GM21529 (cell line): ENCODE measurements around the gene FANCI.

ENCODE experiments used
- ATAC-seq: cut with Tn5 transposase; IDR thresholded peaks from one replicate; pipeline ENCODE4 v1.9.1; 2021; ENCODE audit not compliant: unreplicated experiment

Gene FANCI

DNA sequence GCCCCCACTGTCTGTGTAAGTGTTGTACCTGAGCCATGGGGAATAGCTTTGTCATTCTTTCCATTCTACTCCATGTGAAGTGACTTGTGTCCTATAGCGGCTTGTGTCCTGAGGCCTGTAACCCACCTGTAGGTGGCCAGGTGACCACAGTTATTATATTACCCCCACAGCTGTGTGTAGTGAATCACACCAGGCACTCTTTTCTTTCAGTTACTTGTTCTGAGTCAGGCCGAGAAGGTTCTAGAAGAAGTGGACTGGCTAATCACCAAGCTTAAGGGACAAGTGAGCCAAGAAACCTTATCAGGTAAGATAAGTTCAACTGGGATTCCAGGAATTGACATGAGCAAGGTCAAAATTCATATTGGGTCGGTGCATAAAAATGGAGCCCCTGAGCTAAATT is 61.6 kb downstream of the FANCI start:
- ATAC-seq = no peak

DNA sequence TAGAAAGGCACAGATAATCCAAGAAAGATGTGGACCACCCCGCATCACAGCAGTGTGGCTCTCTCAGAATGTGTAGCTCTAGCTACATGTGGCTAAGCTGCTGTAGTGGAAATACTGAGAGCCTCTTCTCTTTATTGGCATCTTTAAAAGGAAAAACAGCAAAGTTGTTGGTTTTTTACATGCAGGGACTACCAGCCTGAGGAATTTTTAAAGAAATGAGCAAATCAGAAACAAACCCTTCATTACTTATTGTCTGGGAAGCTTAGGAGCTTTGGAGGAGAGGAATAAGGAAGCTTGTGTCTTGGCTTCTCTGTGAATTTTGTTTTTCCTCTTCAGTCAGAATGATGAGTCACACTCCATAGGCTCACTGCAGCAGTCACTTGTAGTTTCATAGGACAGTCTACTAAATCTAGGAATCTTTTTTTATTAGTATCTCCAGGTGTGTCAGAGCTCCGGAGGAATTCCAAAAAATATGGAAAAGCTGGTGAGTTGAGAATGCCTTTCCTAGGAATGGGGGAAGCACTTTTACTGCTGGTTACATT is 63.3 kb downstream of the FANCI start:
- ATAC-seq = no peak

DNA sequence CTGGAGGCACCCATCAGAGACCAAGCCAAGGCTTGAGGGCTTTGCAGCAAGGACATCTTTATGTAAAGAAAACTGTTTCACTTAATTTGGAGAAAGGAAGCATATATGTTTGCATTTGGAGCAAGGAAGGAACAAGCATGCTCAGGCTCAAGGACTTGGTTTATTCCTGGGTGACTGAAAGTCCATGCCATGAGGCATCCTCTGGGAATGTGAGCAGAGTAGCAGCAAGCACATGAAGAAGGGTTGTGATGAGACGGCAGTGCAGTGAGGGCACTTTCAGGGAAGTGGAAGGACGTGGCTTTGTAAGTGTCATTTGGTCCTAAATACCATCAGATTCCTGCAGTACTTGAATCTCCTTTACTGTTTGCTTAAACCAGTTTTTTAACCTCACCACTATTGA is 64.0 kb downstream of the FANCI start:
- no peak for ATAC-seq

DNA sequence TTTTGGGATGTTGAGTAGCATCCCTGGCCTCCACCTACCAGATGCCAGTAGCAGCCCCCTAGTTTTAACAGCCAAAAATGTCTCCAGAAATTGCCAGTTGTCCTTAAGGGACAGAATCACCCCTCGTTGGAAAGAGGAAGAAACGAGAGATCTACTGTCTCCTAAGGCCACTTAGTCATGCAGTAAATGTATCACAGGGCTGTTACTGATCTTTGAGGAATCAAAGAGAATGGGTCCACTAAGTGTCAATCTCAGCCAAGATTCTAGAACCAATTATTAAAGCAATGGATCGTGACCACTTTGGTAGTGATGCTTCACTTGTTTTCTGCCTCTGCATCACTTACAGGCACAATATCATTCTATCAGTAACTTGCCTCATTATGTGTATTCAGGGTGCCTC is 64.5 kb downstream of the FANCI start:
- ATAC-seq = no peak

DNA sequence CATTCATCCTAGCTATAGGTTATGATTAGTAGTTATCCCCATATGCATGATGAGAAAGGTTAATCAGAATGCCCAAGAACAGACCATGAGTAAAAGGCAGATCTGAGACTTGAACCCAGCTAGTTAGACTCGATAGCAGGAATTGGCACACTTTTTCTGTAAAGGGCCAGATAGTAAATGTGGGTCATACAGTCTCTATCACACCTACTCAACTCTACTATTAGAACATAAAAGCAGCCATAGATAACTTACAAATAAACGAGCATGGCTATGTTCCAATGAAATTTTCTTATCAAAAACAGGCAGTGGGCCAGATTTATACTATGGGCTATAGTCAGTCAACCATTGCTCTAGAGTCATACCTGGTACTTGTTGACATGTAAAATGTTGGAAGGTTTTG is 66.2 kb downstream of the FANCI start:
- ATAC-seq = no peak

DNA sequence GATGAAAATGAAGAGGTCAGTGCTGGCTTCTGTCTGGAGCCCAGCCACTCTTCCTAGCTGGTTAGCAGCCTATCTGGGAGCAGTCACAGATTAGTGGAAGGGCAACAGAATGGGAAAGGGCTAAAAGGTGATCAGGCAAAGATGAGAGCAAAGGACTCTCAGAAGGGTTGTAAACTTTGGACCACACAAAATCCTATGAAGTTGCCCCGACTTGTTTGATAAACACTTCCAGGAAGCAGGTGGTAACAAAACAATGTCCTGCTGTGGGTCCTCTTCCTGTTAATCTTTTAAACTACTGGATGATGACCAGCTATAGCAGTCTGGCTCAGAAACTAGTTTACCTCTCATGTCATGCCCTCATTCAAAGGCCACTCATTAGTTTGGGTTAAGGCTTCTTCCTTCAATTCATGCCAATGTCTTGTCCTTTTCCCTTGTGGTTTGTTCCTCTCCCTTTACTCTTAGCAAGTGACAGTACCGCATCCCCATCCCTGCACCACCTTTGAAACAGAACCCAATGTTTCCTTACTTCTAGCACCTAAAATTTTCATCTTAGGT is 71.7 kb downstream of the FANCI start:
- ATAC-seq = no peak

DNA sequence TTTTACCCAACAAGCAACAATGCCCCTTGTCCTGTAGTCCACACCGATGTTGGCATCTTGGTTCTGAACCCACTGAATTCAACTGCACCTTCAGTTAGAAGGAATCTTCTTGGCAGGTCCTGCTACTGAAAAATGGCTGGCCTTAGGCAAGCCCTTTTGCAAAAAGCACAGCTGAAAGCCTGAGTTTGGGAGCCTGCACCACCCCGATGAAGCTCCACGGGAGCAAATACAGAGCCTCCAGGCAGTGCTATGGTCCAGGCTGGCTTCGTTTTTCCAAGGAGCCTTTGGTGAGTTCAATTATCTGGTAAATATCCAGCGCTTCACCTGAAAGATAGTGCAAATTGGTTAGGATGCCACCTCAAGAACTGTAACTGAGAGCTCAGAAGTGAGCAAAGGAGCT is 72.7 kb downstream of the FANCI start:
- no peak for ATAC-seq

DNA sequence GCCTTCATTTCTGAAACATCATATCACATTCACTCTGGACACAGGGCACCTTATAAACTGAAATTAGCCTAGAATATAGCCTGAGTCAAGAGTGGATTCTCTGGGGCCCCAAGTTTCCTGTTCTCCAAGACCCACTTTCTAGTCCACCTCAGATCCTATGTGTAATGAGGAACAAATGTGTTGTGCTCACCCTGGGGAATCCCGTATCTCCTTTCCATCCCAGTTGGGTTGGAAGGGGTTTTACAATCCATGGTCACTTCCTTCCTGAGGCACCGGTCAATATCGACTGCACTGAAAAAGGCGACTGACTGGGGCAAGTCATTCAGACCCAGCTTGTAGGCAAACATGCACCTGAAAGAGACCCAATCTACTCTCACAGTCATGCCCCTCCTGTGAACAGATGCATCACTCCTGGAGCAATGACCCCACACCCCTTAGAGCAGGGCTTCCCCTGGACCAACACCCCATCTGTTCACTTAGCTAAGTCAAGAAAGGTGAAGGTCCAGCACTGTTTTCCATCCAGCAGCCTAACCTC is 73.5 kb downstream of the FANCI start:
- ATAC-seq = no peak

DNA sequence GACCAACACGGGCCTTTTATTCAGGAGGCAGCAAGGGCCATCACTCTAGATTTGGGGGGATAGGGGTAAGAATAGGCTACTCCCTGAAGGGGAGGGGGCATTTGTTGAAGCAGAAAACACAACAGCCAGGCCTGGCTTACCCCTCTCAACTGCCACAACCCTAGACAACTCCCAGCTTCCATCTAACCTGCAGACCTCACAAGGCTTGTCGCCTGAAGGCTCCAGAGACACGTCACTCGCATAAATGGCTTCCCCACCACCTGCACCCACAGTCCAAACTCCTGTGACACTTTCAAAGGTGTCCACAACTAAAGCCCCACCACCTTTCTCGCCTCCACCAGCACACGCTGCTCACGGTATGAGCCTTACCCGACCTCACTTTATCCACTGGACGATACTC is 75.9 kb downstream of the FANCI start:
- no peak for ATAC-seq

DNA sequence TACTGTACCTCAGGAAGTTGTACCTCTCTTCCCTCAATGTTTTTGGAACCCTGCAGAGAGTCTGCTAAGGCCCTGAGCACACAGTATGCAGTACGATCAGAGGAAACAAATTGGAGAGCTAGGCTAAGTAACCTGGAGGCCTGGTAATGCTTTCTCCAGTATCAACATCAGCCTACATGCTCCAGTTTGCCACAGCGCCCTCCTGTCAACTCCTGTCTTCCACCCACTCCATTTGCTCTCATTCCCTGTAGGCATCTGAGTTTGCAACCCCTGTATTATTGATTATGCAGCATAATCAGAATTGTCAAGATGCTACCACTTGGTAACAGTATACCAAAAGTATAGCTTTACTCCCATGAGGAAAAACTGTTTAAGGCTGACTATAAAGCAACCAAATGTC is 76.4 kb downstream of the FANCI start:
- ATAC-seq = no peak

DNA sequence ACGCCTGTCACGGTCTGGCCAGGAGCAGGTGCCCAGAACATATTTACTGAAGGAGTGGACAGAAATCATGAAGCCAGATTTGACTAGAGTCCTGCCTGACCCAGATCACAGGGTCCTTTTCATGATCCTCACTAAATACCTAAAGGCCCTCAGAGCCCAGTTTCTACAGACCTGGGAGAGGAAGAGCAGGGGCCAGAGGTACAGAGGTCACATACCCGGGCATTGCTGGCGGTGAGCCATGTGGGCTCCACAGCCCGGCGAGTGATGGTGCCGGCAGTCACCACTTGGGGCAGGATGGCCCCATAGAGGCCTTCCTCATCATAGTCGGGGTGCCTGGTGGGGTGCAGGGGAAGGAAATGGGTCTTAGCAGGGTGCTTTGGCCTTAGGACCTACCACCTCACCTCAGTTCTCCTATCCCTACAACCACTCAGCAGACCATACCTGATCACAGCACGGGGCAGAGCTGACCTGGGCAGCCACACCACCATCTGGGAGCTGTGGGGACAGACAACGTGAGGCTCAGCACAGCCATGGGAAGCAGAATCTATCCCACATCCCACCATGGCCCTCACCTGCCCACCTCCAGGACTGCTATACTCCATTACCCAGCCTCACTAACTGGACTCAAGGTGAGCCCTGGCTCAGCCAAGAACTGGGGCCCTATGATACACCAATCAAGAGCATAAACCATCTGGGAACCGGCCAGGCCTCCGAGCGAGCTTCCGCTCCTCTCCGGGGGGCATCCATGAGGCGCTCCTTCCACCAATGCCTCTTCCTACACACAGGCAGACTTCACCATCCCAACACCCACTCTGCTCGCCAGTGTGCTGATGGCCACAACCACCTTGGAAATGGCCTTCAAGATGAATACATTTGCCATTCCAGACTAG is 78.0 kb downstream of the FANCI start:
- ATAC-seq = no peak

DNA sequence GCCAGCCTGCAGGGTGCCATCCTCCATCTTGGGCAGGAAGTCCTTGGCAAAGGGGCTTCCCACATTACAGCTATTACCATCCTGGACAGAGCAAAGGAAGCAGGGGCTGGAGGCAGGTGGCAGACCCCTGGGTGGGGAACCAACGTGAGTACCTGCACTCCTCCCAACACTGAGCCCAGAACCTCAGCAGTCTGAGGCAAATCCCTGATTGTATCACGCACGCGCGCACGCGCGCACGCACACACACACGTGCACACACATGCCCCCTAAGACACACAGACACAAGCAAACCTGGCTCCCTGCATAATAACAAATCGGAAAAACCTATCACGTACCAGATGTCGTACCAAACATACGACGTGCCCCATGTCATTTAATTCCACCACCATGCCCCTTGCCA is 79.0 kb downstream of the FANCI start:
- ATAC-seq = no peak

DNA sequence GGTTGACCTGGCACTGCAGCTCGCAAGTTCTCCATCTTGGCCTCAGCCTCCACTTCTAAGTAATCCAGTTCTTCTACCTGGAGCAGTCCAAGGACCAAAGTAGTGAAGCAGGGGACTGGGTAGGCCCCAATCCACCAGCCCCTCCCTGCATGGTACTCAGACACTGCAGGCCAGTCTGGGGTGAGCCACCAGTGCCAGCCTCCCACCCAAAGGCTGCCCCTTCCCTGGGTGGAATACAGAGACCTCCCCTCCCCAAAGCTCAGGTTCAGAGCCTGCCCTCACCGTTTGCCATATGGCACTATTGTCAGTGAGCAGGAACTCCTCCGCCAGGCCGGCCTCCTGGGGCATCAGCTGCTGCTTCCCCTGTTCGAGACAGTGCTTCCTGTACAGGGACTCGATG is 80.0 kb downstream of the FANCI start:
- no peak for ATAC-seq

DNA sequence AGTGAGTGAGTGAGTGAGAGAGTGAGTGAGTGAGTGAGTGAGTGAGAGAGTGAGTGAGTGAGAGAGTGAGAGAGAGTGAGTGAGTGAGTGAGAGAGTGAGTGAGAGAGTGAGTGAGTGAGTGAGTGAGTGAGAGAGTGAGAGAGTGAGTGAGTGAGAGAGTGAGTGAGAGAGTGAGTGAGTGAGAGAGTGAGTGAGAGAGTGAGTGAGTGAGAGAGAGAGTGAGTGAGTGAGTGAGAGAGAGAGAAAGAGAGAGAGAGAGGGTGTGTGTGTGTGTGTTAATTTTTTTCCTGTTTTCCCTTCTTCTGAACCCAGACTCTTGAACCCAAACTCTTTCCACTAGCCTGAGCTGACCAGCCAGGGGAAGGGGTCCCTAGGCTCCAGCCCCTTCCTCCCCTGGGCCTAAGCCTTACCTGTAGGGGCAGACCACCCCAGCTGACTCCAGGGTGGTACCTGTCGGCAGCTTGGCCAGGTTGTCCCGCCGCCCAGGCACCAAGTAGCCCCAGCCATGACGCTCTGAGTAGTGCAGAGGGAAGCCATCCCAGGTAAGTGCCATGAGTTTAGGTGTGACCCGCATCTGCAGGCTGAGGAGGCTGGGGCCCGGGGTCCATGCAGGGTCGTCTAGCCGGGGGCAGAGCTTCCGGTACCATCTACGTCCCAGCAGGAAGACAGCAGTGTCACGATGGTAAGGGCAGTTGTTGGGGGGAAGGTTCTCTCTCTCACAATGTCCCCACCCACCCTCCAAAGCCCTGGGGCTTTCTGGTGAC is 81.4 kb downstream of the FANCI start:
- no peak for ATAC-seq

DNA sequence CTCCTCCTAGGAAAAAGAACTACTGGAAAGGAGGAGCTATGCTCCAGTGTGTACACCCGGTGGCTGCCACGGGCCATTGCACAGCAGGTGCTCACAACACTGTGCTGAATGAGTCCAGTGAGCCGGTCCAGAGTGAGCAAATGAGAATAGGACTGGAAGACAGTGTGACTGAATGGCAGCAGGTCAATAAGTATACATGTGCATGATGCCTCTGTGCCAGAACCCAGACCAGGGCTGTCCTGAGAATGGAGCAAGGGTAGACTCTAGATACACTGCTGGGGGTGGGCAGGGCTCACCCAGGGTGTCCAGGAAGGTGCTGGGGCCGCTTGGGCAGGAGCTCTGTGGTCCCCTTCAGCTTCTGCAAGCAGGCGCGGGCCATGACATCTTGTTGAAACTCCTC is 82.5 kb downstream of the FANCI start:
- no peak for ATAC-seq

DNA sequence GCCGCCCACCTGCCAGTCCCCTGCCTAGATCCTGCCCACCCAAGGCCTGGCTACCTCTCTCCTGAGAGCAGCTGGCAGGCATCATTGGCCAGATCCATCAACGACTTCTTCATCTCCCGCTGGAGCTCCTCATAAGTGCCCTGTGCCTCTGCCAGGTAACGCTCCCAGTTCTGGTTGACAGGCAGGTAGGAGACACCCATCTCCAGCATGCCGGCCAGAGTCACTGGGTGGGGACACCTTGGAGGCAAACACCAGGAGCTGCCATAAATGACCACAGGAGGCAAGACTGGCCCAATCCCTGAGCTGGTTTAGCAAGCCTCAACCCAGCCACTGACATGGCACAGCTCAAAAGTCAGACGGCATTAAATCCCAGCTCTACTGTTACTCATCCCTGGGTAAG is 83.3 kb downstream of the FANCI start:
- no peak for ATAC-seq

DNA sequence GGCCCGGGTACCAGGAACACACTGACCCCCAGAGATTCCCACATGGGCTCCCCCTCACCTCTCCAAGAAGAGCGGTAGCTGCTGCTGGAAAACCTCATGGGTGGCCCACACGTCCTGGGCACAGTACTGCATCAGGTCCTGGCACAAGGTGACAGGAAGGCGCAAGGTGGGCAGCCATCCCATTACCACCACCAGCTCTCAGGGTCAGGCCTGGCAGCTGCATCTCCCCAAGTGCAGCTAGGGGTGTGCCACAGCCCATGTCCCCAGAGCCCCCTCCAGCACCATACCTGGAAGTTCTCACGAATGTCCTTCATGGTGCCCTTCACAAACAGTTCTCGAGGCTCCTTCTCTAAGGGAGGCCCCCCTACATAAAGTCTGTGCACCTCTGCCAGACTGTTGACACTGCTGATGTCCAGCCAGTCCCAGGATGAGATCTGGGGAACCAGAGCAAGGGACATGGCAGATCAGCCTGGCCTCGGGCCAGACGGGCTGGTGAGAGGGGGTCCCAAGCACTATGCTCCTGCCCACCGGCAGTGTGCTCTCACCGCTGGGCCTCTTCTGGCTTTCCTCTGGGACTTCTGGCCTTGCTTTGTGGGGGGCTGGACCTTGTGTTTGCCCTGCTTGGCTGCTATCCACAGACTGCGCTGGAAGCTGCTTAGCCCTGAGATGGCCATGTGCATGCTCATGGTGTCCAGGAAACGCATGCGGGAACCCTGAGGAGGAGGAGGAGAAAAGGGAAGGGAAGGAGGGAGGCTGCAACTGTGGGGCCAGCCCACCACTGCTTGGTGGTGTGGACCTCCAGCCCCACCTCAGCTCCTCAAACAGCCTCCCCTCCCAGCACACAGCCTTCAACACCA is 84.8 kb downstream of the FANCI start:
- no peak for ATAC-seq

DNA sequence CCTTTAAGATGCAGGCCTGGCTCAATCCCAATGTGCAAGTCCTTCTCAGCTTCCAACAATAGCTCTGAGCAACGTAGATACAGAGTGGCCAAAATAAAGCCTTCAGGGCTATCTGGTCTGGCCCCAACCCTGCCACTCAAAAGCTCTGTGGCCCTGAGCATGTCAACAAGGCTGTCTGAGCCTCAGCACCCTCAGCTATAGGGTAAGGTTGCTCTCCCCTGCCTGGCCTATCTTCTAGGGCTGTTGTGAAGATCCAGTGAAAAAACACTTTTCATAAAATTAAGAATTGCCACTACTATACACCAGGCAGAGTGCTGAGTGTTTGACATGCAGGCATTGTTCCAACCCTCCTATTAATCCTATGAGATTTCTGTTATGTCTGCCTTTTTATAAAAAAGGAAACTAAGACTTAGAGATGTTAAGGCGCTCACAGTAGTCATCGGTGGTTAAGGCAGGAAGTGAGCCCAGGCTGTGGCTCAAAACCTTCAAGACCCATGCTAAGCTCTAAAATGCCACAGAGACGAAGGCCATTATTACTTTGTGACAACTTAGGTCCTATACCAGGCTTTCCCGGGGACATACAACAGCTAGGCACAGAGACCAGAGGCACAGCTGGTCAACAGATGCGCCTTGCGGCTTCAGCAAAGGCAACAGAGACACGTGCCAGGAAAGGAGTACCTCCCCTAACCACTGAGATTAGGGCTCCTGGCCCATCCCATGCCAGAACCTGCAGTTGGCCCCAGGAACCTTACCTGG is 85.7 kb downstream of the FANCI start:
- no peak for ATAC-seq

DNA sequence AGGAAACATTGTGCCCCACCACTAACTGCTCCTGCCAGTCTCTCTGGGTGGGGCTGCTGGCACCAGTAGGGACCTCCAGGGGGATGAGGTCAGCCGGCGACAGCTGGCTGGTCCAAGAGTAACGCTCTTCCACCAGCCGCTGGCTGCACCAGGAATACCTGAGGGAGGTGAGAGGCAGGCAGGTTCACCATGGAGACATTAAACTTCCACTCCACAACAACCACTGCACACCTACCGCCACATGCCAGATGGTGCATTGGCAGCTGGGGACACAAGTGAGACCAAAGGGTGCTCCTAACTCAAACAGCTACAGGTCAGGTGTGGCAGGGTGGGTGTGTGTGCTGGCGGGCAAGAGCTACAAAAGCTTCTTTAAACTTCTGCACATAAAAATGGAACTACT is 86.3 kb downstream of the FANCI start:
- ATAC-seq = no peak
